Tibial nerve (tissue), 4 donors: ENCODE data around the gene HABP2. TPM values are rescaled to one million over a fixed set of nuclear protein-coding genes. Genes with fewer than 3 reads are reported as not detected.

Source experiments
- DNase-seq, 2 donors: peaks; one replicate each; pipeline ENCODE4 v3.0.0-alpha.2; 2019; ENCODE audit warnings: low spot score in 2 of 2
- H3K27ac ChIP-seq, 4 donors: fragments of 200-600 bp; sonication (generic) in 3 of 4; one replicate each; pipeline ENCODE4 v1.5.1; 2017 to 2019; ENCODE audit warnings: mild to moderate bottlenecking in 1 of 4
- H3K27me3 ChIP-seq, 2 donors: fragments of 200-600 bp; sonication (generic) in 1 of 2; one replicate each; pipeline versions ENCODE4 v1.5.1 to v1.6.0; 2017 to 2019
- H3K36me3 ChIP-seq, 3 donors: fragments of 200-600 bp; sonication (generic); one replicate each; pipeline ENCODE4 v1.5.1; 2018 to 2019
- H3K4me1 ChIP-seq, 4 donors: fragments of 200-600 bp; sonication (generic) in 3 of 4; one replicate each; pipeline ENCODE4 v1.5.1; 2017 to 2019
- H3K4me3 ChIP-seq, 4 donors: fragments of 200-600 bp; sonication (generic) in 3 of 4; one replicate each; pipeline ENCODE4 v1.5.1; 2017 to 2019; ENCODE audit warnings: mild to moderate bottlenecking in 1 of 4, moderate library complexity in 1 of 4
- H3K9me3 ChIP-seq, 4 donors: fragments of 200-600 bp; sonication (generic) in 3 of 4; one replicate each; pipeline ENCODE4 v1.5.1; 2017 to 2019
- EP300 ChIP-seq, 2 donors: sonication (generic); formaldehyde crosslinking; IDR thresholded peaks; one replicate each; pipeline ENCODE4 v1.6.1; 2017; ENCODE audit warnings: antibody characterized with exemption in 2 of 2, mild to moderate bottlenecking in 1 of 2
- POLR2A ChIP-seq, 2 donors: fragments of 450-650 bp; IDR thresholded peaks; one replicate each; pipeline ENCODE4 v1.6.1; 2017; ENCODE audit warnings: antibody characterized with exemption in 2 of 2, mild to moderate bottlenecking in 2 of 2, moderate library complexity in 2 of 2
- WGBS, 2 donors: methylation state at CpG; one replicate each; pipeline ENCODE4 v1.1.5; 2018; 5-methylcytosine and 5-hydroxymethylcytosine counted together
- total RNA-seq, 4 donors: library from RNA; depleted of rRNA; stranded (reverse); fragments of >200 nt; gene quantifications; one replicate each; pipeline ENCODE4 v1.1.0, GENCODE V29; 2016
- TF ChIP-seq, protein P1 (sequence below), 5 experiments: fragments of 200-600 bp in 3 of 5; fragments of 450-650 bp in 2 of 5; sonication (generic) in 3 of 5; IDR thresholded peaks; one replicate each; pipeline ENCODE4 v1.5.1; 2016 to 2019; ENCODE audit warnings: antibody characterized with exemption in 5 of 5, mild to moderate bottlenecking in 3 of 5, moderate library complexity in 2 of 5

The HABP2 gene
- total RNA-seq, 4 donors from 2014 or later, result not detected

DNA sequence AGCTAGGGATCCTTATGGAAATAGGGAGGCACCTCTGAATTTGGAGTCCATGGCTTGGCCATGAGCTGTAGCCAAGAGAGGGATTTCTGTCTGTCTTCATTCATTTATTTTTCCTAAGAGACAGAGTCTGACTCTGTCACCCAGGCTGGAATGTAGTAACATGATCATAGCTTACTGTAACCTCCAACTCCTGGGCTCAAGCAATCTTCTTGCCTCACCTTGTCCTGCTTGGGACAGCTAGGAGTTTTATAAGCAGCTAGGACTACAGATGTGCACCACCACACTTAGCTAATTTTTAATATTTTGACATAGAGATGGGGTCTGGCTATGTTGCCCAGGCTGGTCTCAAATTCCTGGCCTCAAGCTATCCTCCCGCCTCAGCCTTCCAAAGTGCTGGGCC, 8.5 kb upstream of the HABP2 start:
- 87 to 100% methylated on average over 1 of the region's 1 CpG for WGBS, 2 donors

DNA sequence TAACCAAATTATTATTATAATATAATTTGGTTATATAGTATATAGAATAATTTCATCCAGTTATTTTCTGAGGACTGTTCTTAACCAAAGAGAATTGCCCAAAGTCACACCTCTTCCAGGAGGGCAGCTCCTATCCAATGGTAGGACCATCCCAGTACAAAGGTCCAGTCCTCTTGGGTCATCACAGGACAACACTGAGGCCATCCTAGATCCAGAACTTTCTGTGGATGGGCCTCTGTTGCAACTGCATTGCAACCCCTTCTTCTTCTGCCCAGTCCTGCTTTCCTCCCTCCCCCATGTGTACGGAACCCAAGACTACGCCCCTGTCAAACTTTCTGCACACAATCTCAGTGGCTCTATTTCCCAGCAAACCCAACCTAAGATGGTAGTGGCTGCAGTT, 5.4 kb upstream of the HABP2 start:
- no peak for DNase-seq
- Histone ChIP-seq H3K27ac (no peak overlapping the region), H3K27me3 (no peaks in the 10 kb centered on the region), H3K4me3 (no peak overlapping the region), H3K4me1 (no peaks in the 10 kb centered on the region), H3K36me3 (no peaks in the 10 kb centered on the region), H3K9me3 (no peaks in the 10 kb centered on the region)
- WGBS, 2 donors, result 91 to 98% methylated on average over 2 of the region's 2 CpGs
- no peak for TF ChIP-seq EP300 (IDR thresholded peaks at IDR 0.05)

More for the DNA sequence above, 8.5 kb upstream of the HABP2 start:
- H3K27ac ChIP-seq, result no peak overlapping the region
- no peak for DNase-seq
- no peaks in the 10 kb centered on the region for H3K36me3 ChIP-seq
- H3K9me3 ChIP-seq, result no peaks in the 10 kb centered on the region
- H3K27me3 ChIP-seq, result no peaks in the 10 kb centered on the region
- TF ChIP-seq, protein P1, sequence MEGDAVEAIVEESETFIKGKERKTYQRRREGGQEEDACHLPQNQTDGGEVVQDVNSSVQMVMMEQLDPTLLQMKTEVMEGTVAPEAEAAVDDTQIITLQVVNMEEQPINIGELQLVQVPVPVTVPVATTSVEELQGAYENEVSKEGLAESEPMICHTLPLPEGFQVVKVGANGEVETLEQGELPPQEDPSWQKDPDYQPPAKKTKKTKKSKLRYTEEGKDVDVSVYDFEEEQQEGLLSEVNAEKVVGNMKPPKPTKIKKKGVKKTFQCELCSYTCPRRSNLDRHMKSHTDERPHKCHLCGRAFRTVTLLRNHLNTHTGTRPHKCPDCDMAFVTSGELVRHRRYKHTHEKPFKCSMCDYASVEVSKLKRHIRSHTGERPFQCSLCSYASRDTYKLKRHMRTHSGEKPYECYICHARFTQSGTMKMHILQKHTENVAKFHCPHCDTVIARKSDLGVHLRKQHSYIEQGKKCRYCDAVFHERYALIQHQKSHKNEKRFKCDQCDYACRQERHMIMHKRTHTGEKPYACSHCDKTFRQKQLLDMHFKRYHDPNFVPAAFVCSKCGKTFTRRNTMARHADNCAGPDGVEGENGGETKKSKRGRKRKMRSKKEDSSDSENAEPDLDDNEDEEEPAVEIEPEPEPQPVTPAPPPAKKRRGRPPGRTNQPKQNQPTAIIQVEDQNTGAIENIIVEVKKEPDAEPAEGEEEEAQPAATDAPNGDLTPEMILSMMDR (IDR thresholded peaks at IDR 0.05), result no peak
- TF ChIP-seq POLR2A (IDR thresholded peaks at IDR 0.05), result no peak
- H3K4me3 ChIP-seq, result no peak overlapping the region
- H3K4me1 ChIP-seq, result no peaks in the 10 kb centered on the region

DNA sequence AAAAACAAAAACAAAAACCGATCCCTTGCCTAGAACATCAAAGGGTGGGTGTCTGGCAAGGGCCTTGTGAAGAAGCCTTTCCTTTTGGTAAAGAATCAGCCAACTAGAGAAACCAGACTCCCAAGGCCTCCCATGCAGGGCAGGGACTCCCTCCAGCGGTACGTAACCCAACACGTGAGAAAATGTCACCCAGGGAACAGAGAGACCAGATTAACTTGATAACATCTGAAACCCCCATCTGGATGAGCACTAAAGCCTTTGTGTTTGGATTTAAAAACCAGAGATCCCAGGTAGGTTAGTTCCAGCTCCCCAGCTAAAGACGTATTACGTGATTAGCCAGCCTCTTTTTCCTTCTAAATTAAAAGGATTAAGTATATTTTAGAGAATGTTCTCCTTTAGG, 3.0 kb upstream of the HABP2 start:
- no peaks in the 10 kb centered on the region for H3K4me1 ChIP-seq
- TF ChIP-seq POLR2A (IDR thresholded peaks at IDR 0.05) (no peak), EP300 (IDR thresholded peaks at IDR 0.05) (no peak)
- no peak overlapping the region for H3K4me3 ChIP-seq
- no peaks in the 10 kb centered on the region for H3K27me3 ChIP-seq
- no peaks in the 10 kb centered on the region for H3K9me3 ChIP-seq
- no peak overlapping the region for H3K27ac ChIP-seq
- H3K36me3 ChIP-seq, result no peaks in the 10 kb centered on the region
- DNase-seq, result no peak
- 84 to 86% methylated on average over 6 of the region's 6 CpGs for WGBS, 2 donors

DNA sequence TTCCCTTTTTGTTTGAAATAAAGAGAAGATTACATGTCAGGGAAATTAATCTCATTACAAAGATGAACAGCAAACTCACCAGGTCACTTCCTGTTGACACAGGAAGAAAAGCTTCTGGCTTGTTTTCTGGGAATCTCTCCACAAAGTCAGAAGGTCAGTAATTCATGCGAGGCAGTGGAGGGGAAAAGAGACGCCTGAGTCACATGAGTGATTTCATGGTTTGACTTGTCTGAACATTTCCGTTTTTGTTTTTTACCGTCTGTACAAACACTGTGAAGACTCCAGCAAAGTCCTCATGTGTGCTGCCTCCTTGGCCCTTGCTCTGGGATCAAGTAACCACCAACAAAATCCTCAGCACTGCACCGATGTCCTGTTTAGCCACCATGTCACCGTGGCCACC, 2.5 kb upstream of the HABP2 start:
- no peak for DNase-seq
- WGBS, 2 donors, result 19 to 26% methylated on average over 6 of the region's 6 CpGs
- Histone ChIP-seq H3K9me3 (no peaks in the 10 kb centered on the region), H3K4me3 (no peak overlapping the region), H3K4me1 (no peaks in the 10 kb centered on the region), H3K36me3 (no peaks in the 10 kb centered on the region), H3K27me3 (no peaks in the 10 kb centered on the region), H3K27ac (no peak overlapping the region)
- TF ChIP-seq, protein P1 (IDR thresholded peaks at IDR 0.05), result no peak
- TF ChIP-seq POLR2A (IDR thresholded peaks at IDR 0.05) (no peak), EP300 (IDR thresholded peaks at IDR 0.05) (no peak)

DNA sequence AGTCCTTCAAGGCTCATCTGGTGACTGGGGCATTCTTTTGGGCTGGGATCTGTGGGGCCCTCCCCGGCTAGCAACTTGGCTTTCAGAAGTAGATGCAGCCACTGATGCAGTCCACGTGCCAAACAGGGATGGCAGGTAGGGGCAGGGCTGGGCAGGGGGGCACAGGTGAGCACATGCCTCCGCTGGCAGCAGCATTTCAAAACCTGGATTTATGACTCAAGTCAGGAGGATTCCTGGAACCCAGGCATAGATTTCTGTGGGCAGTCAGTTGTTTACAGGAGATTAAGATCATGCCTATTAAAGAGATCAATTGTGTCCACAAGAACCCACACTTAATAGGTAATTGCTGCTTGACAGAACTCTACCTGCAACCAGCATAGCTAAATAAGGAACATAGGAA, 839 bp upstream of the HABP2 start:
- no peak overlapping the region for H3K4me3 ChIP-seq
- no peaks in the 10 kb centered on the region for H3K9me3 ChIP-seq
- WGBS, 2 donors, result 92% methylated on average over 3 of the region's 3 CpGs
- H3K36me3 ChIP-seq, result no peaks in the 10 kb centered on the region
- no peak overlapping the region for H3K27ac ChIP-seq
- DNase-seq, result no peak
- TF ChIP-seq POLR2A (IDR thresholded peaks at IDR 0.05) (no peak), EP300 (IDR thresholded peaks at IDR 0.05) (no peak)
- TF ChIP-seq, protein P1 (IDR thresholded peaks at IDR 0.05), result no peak
- H3K27me3 ChIP-seq, result no peaks in the 10 kb centered on the region
- peaks cover 0 to 1% (median 0%) of the 10 kb centered on the region in 4 donors for H3K4me1 ChIP-seq

DNA sequence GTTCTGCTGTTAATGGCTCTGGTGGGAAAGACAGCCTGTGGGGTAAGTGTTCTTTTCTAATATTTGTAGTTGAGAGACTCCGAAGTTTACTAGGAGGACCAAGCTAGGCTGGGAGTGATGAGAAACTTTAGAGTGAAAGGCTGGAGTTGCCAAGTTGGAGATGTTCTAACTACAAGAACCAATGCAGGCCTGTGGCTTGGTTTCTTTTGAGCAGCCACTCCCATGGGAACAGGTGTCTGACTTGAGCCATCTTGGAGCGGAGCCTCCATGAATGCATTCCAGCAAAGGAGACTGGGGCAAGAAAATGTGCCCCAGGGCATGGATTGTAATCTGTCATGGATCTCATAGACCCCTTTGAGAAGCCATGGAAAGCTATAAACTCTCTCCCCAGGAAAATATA, 296 bp downstream of the HABP2 start:
- DNase-seq, result no peak
- Histone ChIP-seq H3K36me3 (no peaks in the 10 kb centered on the region), H3K27ac (no peak overlapping the region), H3K27me3 (no peaks in the 10 kb centered on the region), H3K9me3 (no peaks in the 10 kb centered on the region), H3K4me1 (peaks cover 0 to 13% (median 0%) of the 10 kb centered on the region in 4 donors), H3K4me3 (no peak overlapping the region)
- 87 to 91% methylated on average over 2 of the region's 2 CpGs for WGBS, 2 donors
- no peak for TF ChIP-seq EP300 (IDR thresholded peaks at IDR 0.05)
- TF ChIP-seq, protein P1 (IDR thresholded peaks at IDR 0.05), result no peak
- no peak for TF ChIP-seq POLR2A (IDR thresholded peaks at IDR 0.05)
